K562 (cell line): ENCODE results near the gene DOLPP1. TPM values are rescaled to one million over a fixed set of nuclear protein-coding genes. Genes with fewer than 3 reads are reported as not detected.

Experiments
- ARID1B ChIP-seq: fragments of 450-650 bp; IDR thresholded peaks from 2 replicates; pipeline ENCODE4 v1.6.1; 2016; ENCODE audit warnings: antibody characterized with exemption, mild to moderate bottlenecking, inconsistent platforms
- ATF6 ChIP-seq: sonication (generic); formaldehyde crosslinking; IDR thresholded peaks from 2 replicates; pipeline ENCODE4 v1.4.0; 2020; ENCODE audit warnings: mild to moderate bottlenecking, missing genetic modification reagents
- CBX3 ChIP-seq, 2 experiments: IDR thresholded peaks; 1 replicate in 1 of 2; 2 replicates in 1 of 2; pipeline ENCODE4 v1.6.1; 2012; ENCODE audit warnings: inconsistent platforms in 2 of 2, low read length in 2 of 2, borderline replicate concordance in 1 of 2, control low read depth in 1 of 2
- E2F6 ChIP-seq, 2 experiments: IDR thresholded peaks; 2 replicates each; pipeline ENCODE4 v1.6.1; 2011; ENCODE audit warnings: borderline replicate concordance in 1 of 2, control low read depth in 1 of 2, low read depth in 1 of 2, low read length in 1 of 2, mild to moderate bottlenecking in 1 of 2, mixed read lengths in 1 of 2, moderate library complexity in 1 of 2; ENCODE audit not compliant: insufficient read depth in 1 of 2, insufficient read length in 1 of 2, poor library complexity in 1 of 2, severe bottlenecking in 1 of 2; ENCODE audit errors: extremely low read depth in 1 of 2
- ESRRA ChIP-seq: fragments of 450-650 bp; IDR thresholded peaks from 2 replicates; pipeline ENCODE4 v1.6.1; 2014; ENCODE audit warnings: low read depth, mild to moderate bottlenecking, moderate library complexity, borderline replicate concordance
- FOS ChIP-seq: IDR thresholded peaks from 3 replicates; pipeline ENCODE4 v1.6.1; 2011; ENCODE audit not compliant: insufficient read length; ENCODE audit errors: extremely low read depth
- GABPB1 ChIP-seq: sonication (generic); formaldehyde crosslinking; IDR thresholded peaks from 2 replicates; pipeline ENCODE4 v1.8.0; 2022; ENCODE audit warnings: mild to moderate bottlenecking, missing genetic modification reagents
- HDAC1 ChIP-seq, 2 experiments: fragments of 450-650 bp; IDR thresholded peaks; 2 replicates each; pipeline ENCODE4 v1.6.1; 2016 to 2017; ENCODE audit warnings: inconsistent platforms in 1 of 2, mild to moderate bottlenecking in 1 of 2, moderate library complexity in 1 of 2
- MBD2 ChIP-seq: sonication (generic); IDR thresholded peaks from 2 replicates; pipeline ENCODE4 v1.6.1; 2016; ENCODE audit warnings: low read depth, borderline replicate concordance
- NCOA4 ChIP-seq: fragments of 450-650 bp; IDR thresholded peaks from 2 replicates; pipeline ENCODE4 v1.6.1; 2018; ENCODE audit warnings: mild to moderate bottlenecking; ENCODE audit not compliant: partially characterized antibody
- NR2C1 ChIP-seq, 2 experiments: fragments of 450-650 bp; IDR thresholded peaks; 2 replicates each; pipeline ENCODE4 v1.6.1; 2017; ENCODE audit warnings: mild to moderate bottlenecking in 2 of 2, antibody characterized with exemption in 1 of 2, inconsistent platforms in 1 of 2, missing compliant biosample characterization in 1 of 2, missing genetic modification characterization in 1 of 2
- NR4A1 ChIP-seq, 2 experiments: fragments of 250-450 bp in 1 of 2; fragments of 450-650 bp in 1 of 2; sonication (Bioruptor Pico) in 1 of 2; IDR thresholded peaks; 2 replicates each; pipeline versions ENCODE4 v1.4.0 to v1.6.1; 2016 to 2020; ENCODE audit warnings: mild to moderate bottlenecking in 2 of 2, missing compliant biosample characterization in 1 of 2, missing genetic modification characterization in 1 of 2, moderate library complexity in 1 of 2
- PTBP1 ChIP-seq: fragments of 200-400 bp; formaldehyde crosslinking; IDR thresholded peaks from 2 replicates; pipeline ENCODE4 v1.6.1; 2017; ENCODE audit warnings: low read depth, low read length
- TEAD4 ChIP-seq, 2 experiments: sonication (generic) in 1 of 2; formaldehyde crosslinking in 1 of 2; IDR thresholded peaks; 2 replicates each; pipeline versions ENCODE4 v1.6.1 to v1.8.0; 2012 to 2022; ENCODE audit warnings: borderline replicate concordance in 1 of 2, inconsistent platforms in 1 of 2, low read length in 1 of 2, mild to moderate bottlenecking in 1 of 2, missing genetic modification reagents in 1 of 2
- U2AF2 ChIP-seq: fragments of 200-400 bp; formaldehyde crosslinking; optimal IDR thresholded peaks from 2 replicates; pipeline ENCODE3; 2017; ENCODE audit warnings: low read depth, mild to moderate bottlenecking, low read length
- UBTF ChIP-seq, 2 experiments: IDR thresholded peaks; 2 replicates each; pipeline ENCODE4 v1.6.1; 2012; ENCODE audit warnings: improper control_type of control experiment in 2 of 2, low read depth in 2 of 2, low read length in 2 of 2, borderline replicate concordance in 1 of 2
- ZBTB26 ChIP-seq: fragments of 450-650 bp; formaldehyde crosslinking; IDR thresholded peaks from 2 replicates; pipeline ENCODE4 v1.4.0; 2022; ENCODE audit warnings: missing genetic modification characterization
- polyA plus RNA-seq, 8 experiments: library from polyadenylated mRNA; depleted of rRNA in 4 of 8; stranded (reverse) in 5 of 8; unstranded in 3 of 8; fragments of >200 nt; fragmentation: Nextera tagmentation in 2 of 8; fragmentation: Illumina TruSeq in 1 of 8; extraction: Ambion mirVana in 2 of 8; extraction: Trizol in 1 of 8; gene quantifications; 2 replicates each; pipeline versions ENCODE4 v1.2.1 to v1.2.3, GENCODE V29; 2011 to 2014; ENCODE audit warnings: inconsistent platforms in 1 of 8, missing spikeins in 1 of 8
- total RNA-seq, 7 experiments: library from RNA; depleted of rRNA in 6 of 7; stranded (reverse); fragments of >200 nt in 6 of 7; fragmentation: Illumina TruSeq in 2 of 7; extraction: Trizol in 2 of 7; gene quantifications; 2 replicates each; pipeline versions ENCODE4 v1.2.1 to v1.2.3, GENCODE V29; 2011 to 2021; ENCODE audit warnings: low replicate concordance in 1 of 7

The DOLPP1 gene
- total and polyA plus RNA-seq, 9 of the 15 experiments (the other 6 are each of a cell fraction or from before 2014, with no cell fraction given), result 3.0 to 39.8 (median 30.5) TPM

- TF ChIP-seq FOS (no peak), PTBP1 (no peak), NR4A1 (CRISPR knock-in tag; IDR thresholded peaks at IDR 0.05) (no peak), NR4A1 (tag; IDR thresholded peaks at IDR 0.05) (no peak; the same call in none of the 2 replicates), ATF6 (CRISPR knock-in tag) (0 out of 2 replicates have a peak, but pooled peaks have one; percentile 62), HDAC1 (IDR thresholded peaks at IDR 0.05) (peak in 1 of 2 experiments; percentile 86; a peak in 2 of 4 replicates), ARID1B (peak; percentile 63), GABPB1 (CRISPR knock-in tag) (peak; percentile 55), NR2C1 (IDR thresholded peaks at IDR 0.05) (peak; percentile 59; the same call in 1 of the 2 replicates), NR2C1 (tag; IDR thresholded peaks at IDR 0.05) (peak; percentile 49; the same call in 1 of the 2 replicates), ESRRA (peak; percentile 63; the same call in 1 of the 2 replicates), U2AF2 (no peak), ZBTB26 (CRISPR knock-in tag) (no peak), UBTF (IDR thresholded peaks at IDR 0.05; ENCODE audit: borderline replicate concordance in 1 of 2, low read depth in 2 of 2, low read length in 2 of 2) (peak in 1 of 2 experiments; percentile 40; a peak in 1 of 4 replicates), TEAD4 (IDR thresholded peaks at IDR 0.05; ENCODE audit: low read length) (peak; percentile 50; the same call in 1 of the 2 replicates), TEAD4 (CRISPR knock-in tag; IDR thresholded peaks at IDR 0.05; ENCODE audit: borderline replicate concordance) (no peak), E2F6 (IDR thresholded peaks at IDR 0.05; ENCODE audit: borderline replicate concordance in 1 of 2, extremely low read depth in 1 of 2, insufficient read depth in 1 of 2, insufficient read length in 1 of 2, low read depth in 1 of 2, low read length in 1 of 2, poor library complexity in 1 of 2, severe bottlenecking in 1 of 2) (peak; percentile 74 to 88), CBX3 (IDR thresholded peaks at IDR 0.05; ENCODE audit: borderline replicate concordance in 1 of 2, low read length in 2 of 2) (peak in 1 of 2 experiments; percentile 71; a peak in 1 of 3 replicates), MBD2 (peak; percentile 78), NCOA4 (no peak)
Observed at GRCh38 chr9:129110740-129111527, 30.0 kb downstream of the DOLPP1 start, which contains the start of the genes CRAT and PTPA (continued).
